Activated naive CD4-positive, alpha-beta T cell treated with anti-CD3 and anti-CD28 coated beads, Interleukin-2, amount 50 U/mL, for 72 hours (primary cell): ENCODE results near the gene CLDN6. TPM values are rescaled to one million over a fixed set of nuclear protein-coding genes. Genes with fewer than 3 reads are reported as not detected.

ENCODE experiments used
- ATAC-seq, 2 donors: fragments of 150-1000 bp; cut with Tn5 transposase; 2 replicates each; pipeline ENCODE4 v1.10.0; 2021; ENCODE audit warnings: mild to moderate bottlenecking in 2 of 2, moderate library complexity in 2 of 2
- DNase-seq, 2 donors: peaks; one replicate each; pipeline ENCODE4 v3.0.0; 2021 to 2022; ENCODE audit warnings: low spot score in 2 of 2
- H3K27ac Mint-ChIP-seq, 2 donors: one replicate each; pipeline ENCODE4 v1.8.0; 2022; ENCODE audit warnings: mild to moderate bottlenecking in 2 of 2, mixed read lengths in 2 of 2
- H3K36me3 Mint-ChIP-seq, 2 donors: one replicate each; pipeline ENCODE4 v1.8.0; 2022; ENCODE audit warnings: mixed read lengths in 2 of 2
- H3K9me3 Mint-ChIP-seq, 2 donors: one replicate each; pipeline ENCODE4 v1.8.0; 2022; ENCODE audit warnings: mixed read lengths in 2 of 2
- total RNA-seq, 2 donors: library from RNA; stranded (reverse); gene quantifications; one replicate each; pipeline ENCODE4 v1.2.3, GENCODE V29; 2022

The CLDN6 gene
- total RNA-seq, 2 donors from 2014 or later, result not detected

DNA sequence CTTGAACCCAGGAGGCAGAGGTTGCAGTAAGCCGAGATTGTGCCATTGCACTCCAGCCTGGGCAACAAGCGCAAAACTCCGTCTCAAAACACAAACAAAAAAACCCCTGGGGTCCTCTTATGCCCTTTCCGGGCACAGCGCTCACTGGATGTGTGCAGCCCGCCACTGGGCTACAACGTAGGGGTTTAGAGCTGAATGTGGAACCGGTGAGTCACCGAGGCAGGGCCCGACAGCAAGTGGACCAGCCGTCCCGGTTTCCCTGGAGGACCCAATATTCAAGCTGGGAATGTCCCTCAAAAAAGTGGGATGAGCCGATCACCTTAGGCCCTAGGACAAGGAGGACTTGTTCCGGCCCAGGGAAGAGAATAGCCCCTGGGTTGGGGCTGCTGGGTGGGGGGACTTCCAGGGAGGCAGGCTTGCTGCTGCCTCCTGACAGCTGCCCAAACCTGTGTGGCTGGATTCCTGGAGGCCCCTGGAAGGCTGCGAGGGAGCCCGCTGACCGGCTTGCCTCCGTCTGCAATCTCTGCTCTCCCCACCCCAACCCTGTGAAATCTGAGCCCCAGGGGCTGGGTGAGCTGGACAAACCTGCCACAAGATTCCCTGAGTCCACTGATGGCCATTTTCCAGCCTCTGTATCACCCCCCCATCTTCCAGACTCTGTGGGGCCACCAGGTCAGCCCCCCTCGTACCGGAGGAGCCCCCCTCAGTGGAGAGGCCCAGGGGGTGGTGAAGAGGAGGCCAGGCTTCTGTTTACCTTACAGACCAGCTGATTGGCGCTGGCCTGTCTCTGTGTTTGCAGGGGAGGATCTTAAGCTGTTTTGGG is 8.2 kb downstream of the CLDN6 start:
- DNase-seq (no peak), ATAC-seq (no peak)
- Mint-ChIP-seq H3K36me3 (no peaks in the 10 kb centered on the region), H3K9me3 (no peaks in the 10 kb centered on the region), H3K27ac (no peak overlapping the region)

DNA sequence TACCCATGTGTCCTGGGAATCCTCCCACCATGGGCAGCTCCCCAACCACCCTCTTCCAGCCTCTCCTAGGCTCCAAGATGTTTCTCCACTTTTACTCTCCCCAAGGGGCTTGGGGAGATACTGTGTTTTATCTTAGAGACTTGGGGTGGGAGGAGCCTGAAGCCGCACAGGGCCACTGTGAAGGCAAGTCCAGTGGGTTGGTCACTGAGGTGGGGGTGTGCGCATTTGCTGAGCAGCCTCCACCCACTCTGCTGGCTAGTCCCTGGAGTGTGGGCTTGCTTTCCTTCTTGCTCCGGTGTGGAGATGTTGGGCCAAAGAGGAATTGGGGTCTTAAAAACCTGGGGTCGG is 9.3 kb downstream of the CLDN6 start:
- ATAC-seq (no peak), DNase-seq (no peak)
- Mint-ChIP-seq H3K27ac (no peak overlapping the region), H3K9me3 (no peaks in the 10 kb centered on the region), H3K36me3 (no peaks in the 10 kb centered on the region)

DNA sequence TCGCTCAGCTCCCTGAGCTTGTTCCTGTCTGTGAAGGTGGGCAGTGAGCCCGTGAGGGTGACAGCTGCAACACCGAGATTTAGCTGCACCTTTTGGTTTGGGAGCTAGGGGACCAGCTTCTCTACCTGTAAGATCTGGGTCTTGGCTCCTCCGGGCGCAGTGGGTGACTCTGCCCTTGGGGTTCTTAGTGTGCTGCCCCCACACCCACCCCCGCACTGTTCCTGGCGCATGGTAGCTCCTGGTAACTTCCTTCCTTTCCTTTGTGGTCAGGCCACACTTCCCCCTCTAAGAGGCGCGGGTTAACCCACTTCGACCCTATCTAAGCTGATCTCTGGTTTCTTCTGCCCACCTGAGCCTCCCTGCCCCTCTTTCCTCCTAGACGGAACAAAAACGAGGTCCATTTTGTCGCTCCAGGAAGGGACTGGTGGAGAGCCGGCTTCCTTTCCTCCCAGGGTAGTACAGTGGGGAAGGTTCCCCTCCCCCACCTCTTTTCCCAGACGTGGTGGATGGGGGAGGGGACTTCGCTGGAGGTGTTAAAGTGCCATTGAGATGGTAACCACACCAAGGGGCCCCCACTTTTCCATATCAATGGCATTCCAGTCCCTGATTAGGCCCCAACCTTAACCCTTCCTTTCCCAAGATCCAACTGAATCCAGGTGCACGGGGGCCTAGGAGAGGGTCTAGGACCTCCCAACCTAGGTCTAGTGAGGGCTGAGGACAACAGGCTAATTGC is 9.9 kb downstream of the CLDN6 start:
- Mint-ChIP-seq H3K9me3 (no peaks in the 10 kb centered on the region), H3K27ac (no peak overlapping the region), H3K36me3 (no peaks in the 10 kb centered on the region)
- ATAC-seq, result no peak
- DNase-seq, result no peak

DNA sequence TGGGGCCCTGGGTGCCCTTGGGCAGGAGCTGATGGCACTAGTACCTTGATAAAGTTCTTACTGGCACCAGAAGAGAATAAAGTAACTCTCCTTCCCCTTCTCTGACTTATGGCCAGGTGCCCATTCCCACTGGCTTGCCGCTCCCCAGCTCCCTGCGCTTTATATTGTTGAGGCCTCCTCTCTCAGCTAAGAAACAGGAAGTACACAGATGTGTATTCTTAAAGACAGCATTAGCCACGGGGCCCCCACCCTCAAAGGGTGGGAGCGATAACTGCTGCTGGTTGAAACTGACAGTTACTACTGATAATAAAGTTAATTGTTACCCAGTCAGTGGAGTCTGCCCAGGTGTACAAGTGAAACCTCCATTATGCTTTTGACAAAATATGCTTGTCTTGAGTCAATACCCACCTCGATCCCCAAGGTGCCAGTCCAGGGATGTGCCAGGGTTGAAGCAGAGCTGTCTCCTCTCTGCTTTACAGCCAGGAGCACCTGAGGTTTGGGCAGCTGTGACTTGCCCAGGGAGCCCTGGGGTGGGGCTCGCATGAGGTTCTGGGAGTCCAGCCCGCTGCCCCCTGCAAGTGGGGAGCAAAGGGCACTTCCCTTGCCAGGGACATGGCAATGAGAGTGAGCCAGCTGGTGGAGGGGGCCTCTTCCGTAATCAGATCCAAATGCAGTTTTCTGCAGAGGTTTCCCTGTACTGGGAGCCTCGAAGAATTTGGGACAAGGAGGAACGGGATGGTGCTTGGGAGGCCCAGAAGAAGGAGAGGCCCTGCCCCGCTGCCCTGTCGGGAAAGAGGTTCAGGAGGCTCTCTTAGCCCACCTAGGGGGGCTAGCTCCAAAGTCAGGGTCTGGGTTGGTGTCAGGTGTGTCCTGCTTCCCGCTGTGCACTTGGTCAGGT is 10.7 kb downstream of the CLDN6 start:
- no peak overlapping the region for H3K27ac Mint-ChIP-seq
- no peak for ATAC-seq
- H3K9me3 Mint-ChIP-seq, result no peaks in the 10 kb centered on the region
- no peak for DNase-seq
- no peaks in the 10 kb centered on the region for H3K36me3 Mint-ChIP-seq

DNA sequence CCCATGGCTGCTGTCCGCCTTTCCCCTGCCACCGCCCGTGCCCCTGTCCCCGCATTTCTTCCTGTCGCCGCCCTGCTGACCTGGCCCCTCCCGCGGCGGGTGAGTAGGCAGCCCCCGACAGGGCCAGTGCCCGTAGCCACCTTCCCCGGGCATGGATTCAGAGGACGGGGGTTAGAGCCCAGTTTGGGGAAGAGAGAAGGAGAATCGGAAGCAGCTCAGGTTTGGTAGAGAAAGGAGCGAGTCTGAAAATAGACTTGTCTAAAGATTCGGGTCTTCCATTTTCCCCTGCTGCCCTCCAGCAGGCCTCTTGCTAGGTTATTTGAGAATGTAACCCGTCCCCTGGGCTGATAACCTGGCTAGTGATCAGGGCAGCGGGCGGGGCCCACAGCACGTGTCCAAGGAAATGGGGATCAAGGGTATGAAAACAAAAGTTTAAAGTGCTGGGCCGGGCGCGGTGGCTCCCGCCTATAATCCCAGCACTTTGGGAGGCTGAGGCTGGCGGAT is 13.2 kb downstream of the CLDN6 start:
- Mint-ChIP-seq H3K36me3 (no peaks in the 10 kb centered on the region), H3K9me3 (no peaks in the 10 kb centered on the region), H3K27ac (no peak overlapping the region)
- DNase-seq (no peak), ATAC-seq (no peak)

DNA sequence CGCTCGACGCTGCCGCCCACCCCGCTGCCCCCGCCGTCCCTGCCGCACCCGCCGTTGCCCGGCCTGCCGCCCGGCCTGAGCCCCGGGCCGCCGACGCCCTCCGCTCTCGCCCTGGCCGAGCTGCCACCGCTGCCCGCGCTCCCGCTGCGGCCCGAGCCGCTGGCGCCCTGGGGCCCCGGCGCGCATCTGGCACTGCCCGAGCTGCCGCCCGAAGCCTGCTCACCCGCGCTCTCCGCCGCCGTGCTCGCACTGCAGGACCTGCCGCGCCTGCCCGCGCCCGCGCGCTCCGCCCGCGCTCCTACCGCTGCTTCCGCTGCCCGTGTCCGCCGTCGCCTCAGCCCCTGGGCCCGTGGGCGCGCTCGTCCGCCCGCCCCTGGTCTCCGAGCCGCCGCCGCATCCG is 13.7 kb downstream of the CLDN6 start:
- H3K36me3 Mint-ChIP-seq, result no peaks in the 10 kb centered on the region
- no peaks in the 10 kb centered on the region for H3K9me3 Mint-ChIP-seq
- peak; percentile 14 to 17 for ATAC-seq

DNA sequence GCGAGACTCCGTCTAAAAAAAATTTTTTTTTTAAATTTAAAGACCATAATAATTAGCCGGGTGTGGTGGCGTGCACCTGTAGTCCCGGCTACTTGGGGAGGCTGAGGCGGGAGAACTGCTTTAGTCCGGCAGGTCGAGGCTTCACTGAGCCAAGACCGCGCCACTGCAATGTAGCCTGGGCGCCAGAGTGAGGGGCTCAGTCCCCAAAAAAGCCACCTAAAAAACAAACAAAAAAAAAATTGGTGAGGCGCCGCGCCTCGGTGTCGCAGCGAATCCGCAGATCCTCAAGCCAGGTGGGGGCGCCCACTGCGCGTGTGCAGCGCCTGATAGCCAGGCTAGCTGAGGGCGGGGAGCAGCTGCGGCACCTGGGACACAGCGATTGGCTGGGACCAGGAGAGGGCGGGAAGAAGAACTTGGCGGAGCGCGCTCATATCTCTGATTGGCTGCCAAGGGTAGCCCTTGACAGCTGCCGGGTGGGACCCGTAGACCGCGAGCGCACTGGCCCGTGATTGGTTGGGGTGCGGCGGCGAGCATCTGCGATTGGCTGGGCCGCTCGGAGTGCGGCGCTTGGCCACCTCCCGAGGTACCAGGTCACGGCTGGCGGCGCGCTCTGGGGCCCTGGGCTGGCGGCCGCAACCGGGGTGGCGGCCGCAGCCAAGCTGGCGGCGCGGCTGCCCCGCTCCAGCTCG is 14.3 kb downstream of the CLDN6 start:
- ATAC-seq (peak; percentile 98 to 99), DNase-seq (peak; percentile 96 to 98)
- H3K36me3 Mint-ChIP-seq, result no peaks in the 10 kb centered on the region
- H3K9me3 Mint-ChIP-seq, result no peaks in the 10 kb centered on the region
- no peak overlapping the region for H3K27ac Mint-ChIP-seq

More for the DNA sequence above, 13.7 kb downstream of the CLDN6 start:
- H3K27ac Mint-ChIP-seq, result no peak overlapping the region
- peak in 1 of 2 donors; percentile 26 for DNase-seq

DNA sequence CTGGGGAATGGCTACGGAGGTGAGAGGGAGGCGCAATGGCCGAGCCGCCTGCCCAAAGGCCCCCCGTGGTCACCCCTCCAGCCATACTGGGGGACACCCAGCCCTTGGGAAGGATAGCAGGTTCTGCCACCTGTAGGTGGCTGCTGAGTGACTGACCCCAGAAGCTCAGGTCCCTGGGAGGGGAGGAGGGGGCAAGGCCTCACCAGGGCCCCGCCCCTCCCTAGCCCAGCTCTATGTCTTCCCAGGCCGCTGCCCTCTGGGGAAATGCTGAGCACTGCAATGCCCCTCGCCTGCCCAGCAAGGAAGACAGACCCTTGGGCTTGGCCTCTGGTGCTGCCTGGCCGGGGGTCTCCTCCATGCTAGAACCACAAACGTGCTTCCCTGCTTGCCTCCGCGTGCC is 16.7 kb downstream of the CLDN6 start:
- ATAC-seq (no peak), DNase-seq (no peak)
- Mint-ChIP-seq H3K27ac (no peak overlapping the region), H3K9me3 (no peaks in the 10 kb centered on the region), H3K36me3 (no peaks in the 10 kb centered on the region)

DNA sequence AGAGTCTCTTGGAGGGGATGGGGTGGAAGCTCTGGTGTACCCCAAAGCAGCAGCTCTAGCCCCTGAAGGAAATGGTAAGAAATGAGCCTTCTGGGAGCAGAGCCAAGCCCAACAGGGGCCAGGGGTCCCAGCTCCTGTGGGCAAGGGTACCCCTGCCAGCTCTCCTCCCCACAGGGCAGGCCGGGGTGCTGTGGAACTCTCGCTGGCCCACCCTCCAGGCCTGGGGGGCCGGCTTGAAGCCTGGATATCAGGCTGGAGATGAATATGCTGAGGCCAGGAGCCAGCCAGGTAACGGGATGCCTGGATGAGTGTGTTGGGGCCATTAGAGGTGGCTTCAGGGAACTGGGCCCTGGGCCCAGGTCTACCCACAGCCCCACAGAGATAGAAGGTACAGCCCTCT is 17.4 kb downstream of the CLDN6 start:
- no peak for ATAC-seq
- no peak overlapping the region for H3K27ac Mint-ChIP-seq

DNA sequence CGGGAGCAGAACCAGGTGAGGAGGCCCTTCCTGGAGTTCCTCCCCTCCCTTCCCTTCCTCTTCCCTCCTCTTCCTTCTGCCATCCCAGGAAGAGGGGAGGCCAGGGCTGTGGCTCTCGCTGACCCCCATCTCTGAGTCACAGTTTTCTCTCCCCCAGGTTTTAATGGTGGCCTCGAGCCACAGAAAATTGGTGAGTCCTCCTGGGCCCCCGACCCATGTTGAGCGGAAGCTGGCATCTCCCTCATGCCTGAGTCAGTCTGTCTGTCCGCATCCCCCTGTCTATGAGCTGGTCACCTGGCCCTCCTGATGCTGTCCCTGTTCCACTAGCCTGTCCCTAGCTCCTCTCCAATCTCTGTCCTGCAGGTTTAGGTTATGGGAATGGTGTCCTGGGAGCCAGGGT is 18.1 kb downstream of the CLDN6 start:
- no peak for ATAC-seq
- Mint-ChIP-seq H3K27ac (no peak overlapping the region), H3K36me3 (no peaks in the 10 kb centered on the region), H3K9me3 (no peaks in the 10 kb centered on the region)
- no peak for DNase-seq

More for the DNA sequence above, 17.4 kb downstream of the CLDN6 start:
- no peaks in the 10 kb centered on the region for H3K9me3 Mint-ChIP-seq
- DNase-seq, result no peak
- H3K36me3 Mint-ChIP-seq, result no peaks in the 10 kb centered on the region

DNA sequence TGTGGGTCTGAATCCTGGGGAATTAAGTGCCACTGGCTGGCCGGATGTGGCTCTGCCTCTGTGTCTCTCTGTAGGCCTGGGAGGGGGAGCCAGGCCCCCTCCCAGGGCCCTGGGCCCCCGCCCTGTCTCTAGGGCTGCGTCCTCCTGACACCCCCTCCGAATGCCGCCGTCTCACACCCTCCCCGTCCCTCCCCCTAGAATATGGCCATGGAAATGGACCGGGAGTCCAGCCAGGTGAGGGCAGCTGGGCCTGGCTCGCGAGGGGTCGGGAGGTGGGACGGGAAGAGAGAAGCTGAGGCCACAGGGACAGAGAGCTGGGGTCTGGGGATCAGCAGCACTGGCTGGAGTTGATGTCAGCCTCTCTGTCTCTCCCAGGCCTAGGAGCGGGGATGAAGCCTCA is 21.7 kb downstream of the CLDN6 start:
- DNase-seq, result no peak
- ATAC-seq, result no peak
- no peaks in the 10 kb centered on the region for H3K9me3 Mint-ChIP-seq
- H3K27ac Mint-ChIP-seq, result no peak overlapping the region
- no peaks in the 10 kb centered on the region for H3K36me3 Mint-ChIP-seq

DNA sequence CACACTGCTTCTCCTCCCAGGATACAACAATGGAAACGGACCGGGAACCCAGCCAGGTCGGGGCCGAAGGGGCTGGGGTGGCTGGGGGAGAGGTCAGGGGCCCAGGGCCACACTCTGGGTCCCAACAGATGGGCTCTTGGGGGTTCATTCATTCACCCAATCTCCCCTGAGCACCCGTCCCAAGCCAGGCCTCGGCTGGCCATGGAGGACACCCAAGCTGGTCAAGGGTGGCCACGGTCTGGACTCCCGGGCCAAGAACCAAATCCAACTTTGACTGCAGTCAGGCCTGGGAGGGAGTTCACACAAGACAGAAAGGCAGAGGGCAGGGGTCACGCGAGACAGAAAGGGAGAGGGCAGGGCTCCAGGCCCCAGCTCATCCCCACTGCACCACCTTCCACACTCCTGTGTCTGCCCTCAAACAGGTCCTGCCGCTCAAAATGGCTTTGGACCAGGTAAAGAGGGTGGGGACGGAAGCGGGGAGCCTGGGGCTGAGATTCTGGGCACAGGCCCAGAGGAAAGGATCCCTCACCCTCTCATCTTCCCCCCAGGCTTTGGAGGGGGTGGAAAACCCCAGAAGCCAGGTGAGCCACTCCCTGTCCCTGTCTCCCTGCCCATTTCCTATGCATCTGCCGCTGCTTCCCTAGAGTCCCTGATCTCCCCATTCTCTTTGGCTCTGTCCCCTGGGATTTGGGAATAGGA is 25.5 kb downstream of the CLDN6 start:
- ATAC-seq, result no peak
- H3K36me3 Mint-ChIP-seq, result no peaks in the 10 kb centered on the region

DNA sequence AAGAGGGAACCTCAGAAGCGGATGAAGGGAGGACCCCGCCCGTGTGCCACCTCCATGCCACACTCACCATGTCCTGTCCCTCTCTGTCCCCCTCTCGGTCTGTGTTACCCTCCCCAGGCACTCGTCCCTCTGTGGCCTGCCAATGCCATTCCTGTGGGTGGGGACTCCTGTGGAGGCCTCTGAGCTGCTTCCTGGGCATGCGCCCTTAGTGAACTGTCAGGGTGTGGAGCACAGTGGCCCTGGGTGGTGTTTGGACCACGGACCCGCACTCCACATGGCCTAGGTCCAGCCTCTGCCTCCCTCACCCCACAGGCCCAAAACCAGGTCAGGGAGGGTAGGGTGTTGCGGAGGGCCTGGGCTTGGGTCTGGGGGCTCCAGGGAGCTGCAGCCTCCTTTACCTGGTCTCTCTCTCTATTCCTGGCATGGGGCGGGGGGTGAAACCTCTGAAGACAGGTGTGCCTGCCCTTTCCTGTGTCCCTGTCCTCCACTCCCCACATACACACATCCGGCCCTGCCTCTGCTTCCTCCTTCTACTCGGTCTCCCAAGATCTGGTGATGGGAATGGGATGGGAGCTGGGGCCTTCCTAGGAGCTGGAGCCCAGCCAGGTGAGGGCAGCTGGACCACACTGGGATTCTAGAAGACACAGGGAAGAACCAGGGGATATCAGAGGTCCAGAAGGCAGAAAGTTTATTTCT is 26.3 kb downstream of the CLDN6 start:
- DNase-seq (no peak), ATAC-seq (no peak)
- Mint-ChIP-seq H3K36me3 (no peaks in the 10 kb centered on the region), H3K9me3 (no peaks in the 10 kb centered on the region), H3K27ac (no peak overlapping the region)

More for the DNA sequence above, 25.5 kb downstream of the CLDN6 start:
- DNase-seq, result no peak
- Mint-ChIP-seq H3K9me3 (no peaks in the 10 kb centered on the region), H3K27ac (no peak overlapping the region)

DNA sequence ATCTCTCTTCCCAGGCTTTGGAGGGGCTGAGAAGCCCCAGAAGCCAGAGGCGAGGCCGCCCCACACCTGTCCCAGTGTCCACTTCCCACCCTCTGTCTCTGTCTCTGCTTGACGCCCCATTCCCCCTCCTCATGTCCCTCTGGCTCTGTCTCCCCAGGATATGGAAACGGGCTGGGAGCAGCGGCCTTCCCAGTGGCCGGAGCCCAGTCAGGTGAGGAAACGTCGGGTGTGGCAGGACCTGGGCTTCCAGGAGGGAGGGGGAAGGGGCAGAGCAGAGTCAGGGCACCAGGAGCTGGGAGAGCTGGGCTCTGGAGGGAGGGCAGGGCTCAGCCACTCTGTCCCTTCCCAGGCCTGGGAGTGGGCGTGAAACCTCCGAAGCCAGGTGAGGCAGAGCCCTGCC is 27.1 kb downstream of the CLDN6 start:
- ATAC-seq (no peak), DNase-seq (no peak)
- Mint-ChIP-seq H3K9me3 (no peaks in the 10 kb centered on the region), H3K27ac (no peak overlapping the region), H3K36me3 (no peaks in the 10 kb centered on the region)

DNA sequence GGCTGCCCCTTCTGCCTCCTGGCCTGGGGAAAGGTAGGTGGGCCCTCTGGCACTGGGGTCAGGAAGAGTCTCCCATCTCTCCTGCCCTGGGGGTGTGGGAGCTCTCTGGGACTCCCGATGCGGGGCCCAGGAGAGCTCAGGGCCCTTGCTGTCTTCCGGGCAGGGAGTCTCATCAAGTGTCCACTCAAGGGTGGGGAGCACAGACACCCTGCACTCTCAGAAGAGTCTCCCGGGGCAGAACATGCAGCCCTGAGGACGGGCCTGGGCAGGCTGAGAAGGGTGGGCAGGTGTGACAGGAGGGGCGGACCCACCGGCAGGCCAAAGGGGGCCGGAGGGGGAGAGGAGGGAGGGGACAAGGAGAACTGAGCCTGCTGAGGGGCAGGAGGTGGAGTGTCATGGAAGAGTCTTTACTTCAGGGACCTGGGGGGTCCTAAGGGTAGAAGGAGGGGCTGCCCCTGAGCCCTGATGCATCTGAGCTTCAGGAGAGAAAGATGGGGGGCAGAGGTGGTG is 29.3 kb downstream of the CLDN6 start:
- Mint-ChIP-seq H3K36me3 (no peaks in the 10 kb centered on the region), H3K27ac (no peak overlapping the region), H3K9me3 (no peaks in the 10 kb centered on the region)
- DNase-seq, result no peak
- ATAC-seq, result no peak
